Motor neuron (in vitro differentiated cells): ENCODE results near the gene GUSB. TPM values are rescaled to one million over a fixed set of nuclear protein-coding genes. Genes with fewer than 3 reads are reported as not detected.
A peak's percentile ranks its signal among the peaks of the same experiment; 100 is the strongest.
"Not testable (repeated sequence)": the region's sequence is repeated elsewhere in the genome, so short reads cannot be mapped to it uniquely, and the experiment has no call there.

Experiments used
- ATAC-seq, 8 experiments: fragments of 200-7000 bp; cut with Tn5 transposase; replicated peaks in 6 of 8; 2 replicates each; pipeline ENCODE4 v1.8.0; 2021; ENCODE audit warnings: mild to moderate bottlenecking in 8 of 8, moderate library complexity in 8 of 8
- H3K27ac ChIP-seq, 2 donors: fragments of 250-450 bp; sonication (Bioruptor Pico); 2 replicates each; pipeline ENCODE4 v1.9.0; 2021; ENCODE audit warnings: antibody characterized with exemption in 2 of 2, mild to moderate bottlenecking in 2 of 2, moderate library complexity in 1 of 2
- H3K4me1 ChIP-seq, 2 donors: fragments of 250-450 bp; sonication (Bioruptor Pico); replicated peaks in 1 of 2; 2 replicates each; pipeline ENCODE4 v1.6.1; 2021; ENCODE audit warnings: antibody characterized with exemption in 2 of 2, mild to moderate bottlenecking in 2 of 2, moderate library complexity in 1 of 2
- H3K4me3 ChIP-seq, 5 donors: fragments of 250-450 bp; sonication (Bioruptor Pico); 2 replicates each; pipeline ENCODE4 v1.9.0; 2021; ENCODE audit warnings: antibody characterized with exemption in 5 of 5, mild to moderate bottlenecking in 5 of 5, moderate library complexity in 4 of 5
- WGBS, 10 experiments: fragments of 450-650 bp; shearing (Covaris generic); methylation state at CpG; one replicate each; pipeline ENCODE4 v1.0.0; 2022; 5-methylcytosine and 5-hydroxymethylcytosine counted together
- in situ Hi-C, 9 experiments: fragments of 400-800 bp; cut with MboI; loops; one replicate each; pipeline ENCODE4 v1.15.0; 2021; ENCODE audit warnings: low sequenced_read_pairs in 9 of 9, low pct_unique_long_range_greater_than_20kb in 2 of 9; ENCODE audit not compliant: unreplicated experiment in 9 of 9
- total RNA-seq, 8 experiments: library from RNA; unstranded; fragments of 300-600 nt; gene quantifications; 2 replicates each; pipeline versions ENCODE4 v1.2.3 to v1.2.4, GENCODE V29; 2022

The GUSB gene
- total RNA-seq, 8 experiments from 2014 or later: 9.9 to 48.5 (median 18.0) TPM

DNA sequence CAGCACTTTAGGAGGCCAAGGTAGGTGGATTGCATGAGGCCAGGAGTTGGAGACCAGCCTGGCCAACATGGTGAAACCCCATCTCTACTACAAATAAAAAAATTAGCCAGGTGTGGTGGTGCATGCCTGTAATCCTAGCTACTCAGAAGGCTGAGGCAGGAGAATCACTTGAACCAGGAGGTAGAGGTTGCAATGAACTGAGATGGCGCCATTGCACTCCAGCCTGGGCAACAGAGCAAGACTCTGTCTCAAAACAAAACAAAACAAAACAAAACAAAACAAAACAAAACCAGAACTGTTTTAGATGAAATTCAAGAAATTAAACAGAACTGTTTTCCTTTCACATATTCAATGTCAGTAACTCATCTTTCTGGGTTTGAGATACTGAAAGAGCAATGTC lies 6.5 kb upstream of the GUSB start:
- 86 to 100% (median 100%) methylated on average over 1 of the region's 1 CpG; no CpG with 5 or more reads in 4 of the 10 experiments for WGBS, 10 experiments
- H3K27ac ChIP-seq, in situ Hi-C loops, H3K4me1 ChIP-seq, H3K4me3 ChIP-seq: not testable (repeated sequence)
- ATAC-seq: peak in 2 of 8 experiments; percentile 19 to 27

DNA sequence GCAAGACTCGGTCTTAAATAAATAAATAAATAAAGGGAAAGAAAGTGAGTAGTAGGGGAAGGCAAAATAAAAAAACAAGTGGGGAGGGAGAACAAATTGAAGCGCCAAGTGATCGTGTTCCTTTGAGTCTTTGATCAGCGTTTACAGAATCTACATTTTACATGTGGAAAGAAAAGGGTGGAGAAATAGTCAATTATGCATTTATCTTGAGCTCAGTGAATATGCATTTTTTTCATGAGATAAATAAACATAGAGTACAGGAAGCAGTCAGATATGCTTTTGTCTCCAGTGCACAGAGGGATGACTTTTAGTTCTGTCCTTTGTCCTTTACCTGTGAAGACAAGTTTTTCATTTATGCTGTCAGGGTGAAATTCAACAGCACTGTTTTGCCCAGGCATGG lies 6.1 kb upstream of the GUSB start:
- peak in 3 of 8 experiments; percentile 95 to 96 (median 96) for ATAC-seq

DNA sequence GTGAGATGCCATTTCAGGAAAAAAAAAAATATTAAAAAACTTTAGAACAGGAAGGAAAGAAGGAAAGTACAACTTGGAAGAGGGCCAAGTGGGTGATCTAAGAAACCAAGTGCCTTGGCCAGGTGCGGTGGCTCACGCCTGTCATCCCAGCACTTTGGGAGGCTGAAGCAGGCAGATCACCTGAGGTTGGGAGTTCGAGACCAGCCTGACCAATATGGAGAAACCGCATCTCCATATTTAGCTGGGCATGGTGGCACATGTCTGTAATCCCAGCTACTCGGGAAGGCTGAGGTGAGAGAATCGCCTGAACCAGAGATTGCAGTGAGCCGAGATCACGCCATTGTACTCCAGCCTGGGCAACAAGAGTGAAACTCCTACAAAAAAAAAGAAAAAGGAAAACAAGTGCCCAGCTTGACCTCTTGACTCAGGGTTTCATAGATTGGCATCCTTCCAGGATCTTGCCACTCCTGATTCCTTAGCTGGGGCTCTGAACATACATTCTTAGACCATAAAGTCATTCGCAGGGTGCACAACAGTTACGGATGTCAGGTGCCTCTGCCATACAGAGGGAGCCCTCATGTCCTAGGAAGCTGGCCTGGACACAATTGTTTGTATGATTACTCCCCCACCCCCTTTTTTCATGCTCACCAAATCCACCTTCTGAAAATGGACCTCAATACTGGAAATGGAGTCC lies 2.1 kb upstream of the GUSB start:
- no peak overlapping the region for H3K4me3 ChIP-seq
- in situ Hi-C loops: no loop called here
- H3K27ac ChIP-seq: no peak overlapping the region
- no peak for ATAC-seq
- H3K4me1 ChIP-seq: peaks cover 11 to 15% of the 10 kb centered on the region in 2 donors
- WGBS, 10 experiments: 86 to 100% (median 96%) methylated on average over 1 to 9 of the region's 10 CpGs; no CpG with 5 or more reads in 2 of the 10 experiments

More for the DNA sequence above, 6.1 kb upstream of the GUSB start:
- 4 to 90% (median 62%) methylated on average over 1 to 4 of the region's 4 CpGs for WGBS, 10 experiments
- in situ Hi-C loops: no loop called here
- Histone ChIP-seq H3K27ac (no peak overlapping the region), H3K4me1 (peaks cover 5 to 6% of the 10 kb centered on the region in 2 donors), H3K4me3 (no peak overlapping the region)

DNA sequence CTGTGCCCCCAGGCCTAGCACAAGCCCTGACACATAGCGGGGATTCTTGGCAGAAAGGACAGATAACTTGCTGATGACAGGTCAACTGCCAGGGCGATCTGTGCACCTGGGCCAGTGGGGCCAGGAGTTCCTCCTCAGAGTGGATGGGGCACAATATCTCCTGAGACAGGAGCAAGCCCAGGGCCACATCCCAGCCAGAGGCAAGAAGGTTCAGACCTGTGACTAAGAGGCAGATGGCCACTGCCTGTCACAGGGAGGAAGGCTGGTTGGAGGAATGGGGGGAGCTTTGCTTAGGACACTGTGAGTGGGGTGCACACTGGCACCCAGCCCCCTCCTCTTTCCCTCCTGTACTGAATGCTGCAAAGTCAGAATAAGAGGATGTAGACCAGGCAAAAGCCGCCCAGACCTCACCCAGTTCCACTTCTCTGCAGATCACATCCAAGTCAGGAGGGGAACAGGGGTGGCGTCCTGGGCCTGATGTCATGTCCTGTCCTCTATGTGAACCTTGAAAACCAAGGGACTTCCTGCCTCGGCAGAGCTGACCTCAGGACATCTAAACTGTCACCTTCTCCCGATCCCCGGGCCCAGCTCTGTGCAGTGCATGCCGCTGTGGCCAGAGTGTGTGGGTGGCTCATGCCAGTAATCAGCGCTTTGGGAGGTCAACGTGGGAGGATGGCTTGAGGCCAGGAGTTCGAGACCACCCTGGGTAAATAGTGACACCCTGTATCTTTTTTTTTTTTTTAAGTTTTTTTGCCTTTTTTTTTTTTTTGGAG lies 1.3 kb downstream of the GUSB start:
- H3K4me1 ChIP-seq: peaks cover 11 to 15% of the 10 kb centered on the region in 2 donors
- peak in 2 of 8 experiments; percentile 31 to 47 for ATAC-seq
- H3K4me3 ChIP-seq: peak overlapping the region; percentile 66 to 95 (median 77)
- 0 to 80% (median 44%) methylated on average over 1 to 9 of the region's 11 CpGs for WGBS, 10 experiments
- in situ Hi-C loops: no loop called here
- no peak overlapping the region for H3K27ac ChIP-seq

DNA sequence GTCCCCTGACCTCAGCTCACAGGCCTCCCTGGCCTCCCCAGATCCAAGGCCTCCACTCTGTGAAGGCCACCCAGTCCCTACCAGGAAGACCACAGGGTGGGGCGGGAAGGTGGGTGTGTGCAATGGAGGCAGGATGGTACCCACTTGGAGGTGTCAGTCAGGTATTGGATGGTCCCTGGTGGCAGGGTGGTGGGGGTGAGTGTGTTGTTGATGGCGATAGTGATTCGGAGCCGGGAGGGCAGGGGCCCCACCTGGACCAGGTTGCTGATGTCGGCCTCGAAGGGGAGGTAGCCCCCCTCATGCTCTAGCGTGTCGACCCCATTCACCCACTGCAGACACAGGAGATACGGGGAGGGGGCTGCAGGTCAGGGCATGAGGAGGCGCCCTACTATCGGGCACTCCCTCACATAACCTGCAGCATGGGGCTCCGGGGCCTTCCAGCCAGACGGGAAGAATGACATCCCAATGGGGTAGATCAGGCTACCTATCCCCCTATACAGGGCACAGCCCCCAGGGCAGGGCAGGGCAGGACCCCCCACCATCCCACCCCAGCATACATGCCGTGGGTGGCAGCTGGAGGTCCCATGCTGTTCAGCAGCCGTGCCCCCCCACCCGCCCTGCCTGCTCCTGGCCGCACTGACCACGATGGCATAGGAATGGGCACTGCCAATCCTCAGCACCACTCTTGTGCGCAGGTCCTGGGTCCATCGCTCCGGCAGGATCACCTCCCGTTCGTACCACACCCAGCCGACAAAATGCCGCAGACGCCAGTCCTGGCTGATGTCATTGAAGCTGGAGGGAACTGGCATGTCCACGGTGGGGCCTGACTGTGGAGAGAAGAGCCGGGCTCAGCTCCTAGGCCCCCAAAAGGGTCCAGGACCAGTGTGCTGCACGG lies 2.2 kb downstream of the GUSB start:
- ATAC-seq: no peak
- Histone ChIP-seq H3K27ac (no peak overlapping the region), H3K4me3 (no peak overlapping the region), H3K4me1 (peaks cover 11 to 15% of the 10 kb centered on the region in 2 donors)
- WGBS, 10 experiments: 83 to 100% (median 98%) methylated on average over 2 to 5 of the region's 29 CpGs; no CpG with 5 or more reads in 6 of the 10 experiments
- in situ Hi-C loops: no loop called here

DNA sequence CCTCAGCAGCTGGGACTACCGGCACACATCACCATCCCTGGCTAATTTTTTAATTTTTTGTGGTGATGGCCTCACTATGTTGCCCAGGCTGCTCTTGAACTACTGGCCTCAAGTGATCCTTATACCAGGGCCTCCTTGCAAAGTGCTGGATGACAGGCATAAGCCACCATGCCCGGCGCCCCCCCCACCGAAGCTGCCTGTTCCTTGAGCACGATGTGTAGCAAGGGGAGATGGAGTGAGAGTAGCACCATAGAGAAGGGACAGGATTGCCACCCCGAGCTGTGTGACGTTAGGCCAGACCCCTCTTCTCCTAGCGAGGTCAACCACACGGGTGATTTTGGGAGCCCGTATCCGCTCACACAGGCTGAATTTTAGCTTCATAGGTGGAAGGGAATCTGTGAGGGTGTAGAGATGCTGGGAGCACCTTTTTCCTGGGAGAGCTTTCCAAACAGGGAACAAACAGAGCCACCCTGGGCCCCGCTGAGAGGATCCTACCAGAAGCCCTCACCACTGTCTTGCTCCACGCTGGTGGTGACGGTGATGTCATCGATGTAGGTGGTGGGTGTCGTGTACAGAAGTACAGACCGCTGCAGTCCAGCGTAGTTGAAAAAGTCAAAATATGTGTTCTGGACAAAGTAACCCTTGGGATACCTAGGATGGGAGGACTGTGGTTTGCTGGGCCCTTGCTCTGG lies 3.0 kb downstream of the GUSB start:
- ATAC-seq: no peak
- peaks cover 11 to 15% of the 10 kb centered on the region in 2 donors for H3K4me1 ChIP-seq
- in situ Hi-C loops: no loop called here
- no peak overlapping the region for H3K4me3 ChIP-seq
- 92 to 100% (median 99%) methylated on average over 1 to 7 of the region's 18 CpGs; no CpG with 5 or more reads in 4 of the 10 experiments for WGBS, 10 experiments
- H3K27ac ChIP-seq: no peak overlapping the region

DNA sequence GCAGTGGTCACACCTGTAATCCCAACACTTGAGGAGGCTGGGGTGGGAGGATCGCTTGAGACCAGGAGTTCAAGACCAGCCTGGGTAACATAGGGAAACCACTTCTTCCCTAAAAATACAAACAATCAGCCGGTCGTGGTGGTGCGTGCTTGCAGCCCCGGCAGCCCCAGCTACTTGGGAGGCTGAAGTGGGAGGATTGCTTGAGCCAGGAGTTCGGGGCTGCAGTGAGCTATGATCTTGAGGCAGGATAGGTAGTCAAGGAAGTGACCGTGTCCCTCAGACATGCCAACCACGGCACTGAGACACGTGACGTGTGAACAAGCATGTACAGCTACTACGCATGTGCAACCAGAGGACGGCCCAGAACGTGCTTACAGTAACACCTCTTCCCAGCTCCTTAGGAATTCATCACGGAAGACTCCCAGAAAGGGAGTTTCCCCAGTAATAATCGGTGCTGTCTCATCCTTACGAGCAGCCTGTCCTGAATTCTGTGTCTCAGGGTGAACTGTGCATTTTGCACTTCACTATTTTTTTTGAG lies 5.3 kb downstream of the GUSB start:
- in situ Hi-C loops: no loop called here
- H3K4me1 ChIP-seq: peaks cover 7 to 10% of the 10 kb centered on the region in 2 donors
- WGBS, 10 experiments: 70 to 100% (median 95%) methylated on average over 1 to 14 of the region's 16 CpGs; no CpG with 5 or more reads in 2 of the 10 experiments

DNA sequence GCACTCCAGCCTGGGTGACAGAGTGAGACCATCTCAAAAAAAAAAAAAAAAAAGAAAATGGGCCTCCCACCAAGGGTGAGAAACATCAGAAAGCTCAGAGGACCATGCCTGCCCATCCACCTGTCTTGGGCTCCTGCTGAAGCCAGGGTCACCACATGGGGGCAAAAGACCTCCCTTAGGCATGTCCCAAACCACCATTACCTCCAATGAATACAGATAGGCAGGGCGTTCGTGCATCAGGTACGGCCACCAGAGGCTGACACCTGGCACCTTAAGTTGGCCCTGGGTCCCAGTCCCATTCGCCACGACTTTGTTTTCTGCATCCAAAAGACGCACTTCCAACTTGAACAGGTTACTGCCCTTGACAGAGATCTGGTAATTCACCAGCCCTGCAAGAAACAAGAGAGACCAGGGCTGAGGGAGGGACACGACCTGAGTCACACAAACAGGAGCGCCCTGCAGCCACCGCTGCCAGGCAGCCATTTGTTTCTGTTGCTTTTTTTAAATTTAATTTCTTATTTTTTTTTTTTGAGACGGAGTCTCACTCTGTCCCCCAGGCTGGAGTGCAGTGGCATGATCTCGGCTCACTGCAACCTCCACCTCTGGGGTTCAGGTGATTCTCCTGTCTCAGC lies 6.1 kb downstream of the GUSB start:
- no peak overlapping the region for H3K4me3 ChIP-seq
- peaks cover 3 to 6% of the 10 kb centered on the region in 2 donors for H3K4me1 ChIP-seq
- H3K27ac ChIP-seq: no peak overlapping the region
- ATAC-seq: no peak
- in situ Hi-C loops: no loop called here
- WGBS, 10 experiments: 89 to 100% (median 100%) methylated on average over 1 to 9 of the region's 11 CpGs; no CpG with 5 or more reads in 4 of the 10 experiments

More for the DNA sequence above, 5.3 kb downstream of the GUSB start:
- Histone ChIP-seq H3K27ac (no peak overlapping the region), H3K4me3 (no peak overlapping the region)
- ATAC-seq: no peak

DNA sequence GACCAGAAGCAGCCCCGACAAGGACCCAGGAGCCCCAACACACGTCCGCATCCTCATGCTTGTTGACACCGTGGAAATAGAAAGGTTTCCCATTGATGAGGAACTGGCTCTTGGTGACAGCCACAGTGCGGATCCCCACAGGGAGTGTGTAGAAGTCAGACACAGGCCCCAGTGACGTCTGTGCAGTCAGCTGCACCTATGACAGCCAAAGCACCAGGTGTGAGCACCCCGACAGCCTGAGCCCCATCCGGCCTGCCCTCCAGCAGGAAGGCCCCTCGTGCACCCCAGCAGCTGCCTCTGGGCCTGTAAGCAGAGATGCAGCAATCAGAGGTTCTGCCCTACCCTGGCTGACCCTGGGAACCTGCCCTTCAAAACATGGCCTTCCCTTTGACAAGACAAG lies 7.1 kb downstream of the GUSB start:
- in situ Hi-C loops: no loop called here
- no peak overlapping the region for H3K4me3 ChIP-seq
- no peaks in the 10 kb centered on the region for H3K4me1 ChIP-seq
- WGBS, 10 experiments: 95 to 100% (median 100%) methylated on average over 2 to 3 of the region's 9 CpGs; no CpG with 5 or more reads in 6 of the 10 experiments
- ATAC-seq: no peak
- H3K27ac ChIP-seq: no peak overlapping the region

DNA sequence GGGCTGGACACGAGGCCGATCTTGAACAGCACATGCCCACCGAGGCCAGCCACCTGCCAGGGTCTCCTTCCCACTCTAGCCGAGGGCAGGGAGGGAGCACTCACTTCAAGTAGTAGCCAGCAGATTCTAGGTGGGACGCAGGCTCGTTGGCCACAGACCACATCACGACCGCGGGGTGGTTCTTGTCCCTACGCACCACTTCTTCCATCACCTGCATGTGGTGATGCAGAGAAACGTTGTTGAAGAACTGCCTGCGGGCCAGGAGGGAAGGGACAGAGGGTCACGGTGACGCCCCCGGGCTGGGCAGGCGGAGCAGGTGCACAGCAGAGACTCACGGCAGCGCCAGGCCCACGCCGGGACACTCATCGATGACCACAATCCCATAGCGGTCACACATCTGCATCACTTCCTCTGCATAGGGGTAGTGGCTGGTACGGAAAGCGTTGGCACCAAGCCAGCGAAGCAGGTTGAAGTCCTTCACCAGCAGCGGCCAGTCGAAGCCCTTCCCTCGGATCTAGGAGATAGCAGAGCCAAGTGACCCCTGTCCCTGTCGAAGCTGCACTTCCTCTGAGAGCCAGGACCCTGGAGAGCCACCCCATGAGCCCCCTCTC lies 7.7 kb downstream of the GUSB start:
- WGBS, 10 experiments: 87 to 100% (median 95%) methylated on average over 2 to 8 of the region's 29 CpGs; no CpG with 5 or more reads in 2 of the 10 experiments
- Histone ChIP-seq H3K27ac (no peak overlapping the region), H3K4me1 (no peaks in the 10 kb centered on the region), H3K4me3 (no peak overlapping the region)
- in situ Hi-C loops: no loop called here
- no peak for ATAC-seq

DNA sequence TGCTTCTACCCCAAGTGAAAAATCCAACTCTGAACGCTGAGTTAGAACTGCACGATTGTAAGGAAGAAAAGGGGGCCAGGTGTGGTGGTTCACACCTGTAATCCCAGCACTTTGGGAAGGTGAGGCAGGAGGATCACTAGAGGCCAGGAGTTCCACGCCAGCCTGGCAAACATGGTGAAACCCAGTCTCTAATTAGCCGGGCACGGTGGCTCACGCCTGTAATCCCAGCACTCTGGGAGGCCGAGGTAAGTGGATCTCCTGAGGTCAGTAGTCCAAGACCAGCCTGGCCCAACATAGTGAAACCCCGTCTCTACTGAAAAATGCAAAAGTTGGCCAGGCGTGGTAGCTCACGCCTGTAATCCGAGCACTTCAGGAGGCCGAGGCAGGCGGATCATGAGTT lies 9.0 kb downstream of the GUSB start:
- in situ Hi-C loops: no loop called here
- no peak overlapping the region for H3K4me3 ChIP-seq
- H3K27ac ChIP-seq: no peak overlapping the region
- no peak for ATAC-seq
- H3K4me1 ChIP-seq: no peaks in the 10 kb centered on the region
- WGBS, 10 experiments: 87 to 100% (median 97%) methylated on average over 2 to 10 of the region's 13 CpGs; no CpG with 5 or more reads in 4 of the 10 experiments
